Measurements from ENCODE around the gene KCNIP4. TPM values are rescaled to one million over a fixed set of nuclear protein-coding genes. Genes with fewer than 3 reads are reported as not detected.

Gene KCNIP4
- total and polyA plus RNA-seq, 2 of the 8 experiments (the other 6 are each of a cell fraction or from before 2014, with no cell fraction given): 0.06 TPM; not detected in 1

GRCh38 chr4:21792736-21793135 lies 155.8 kb downstream of the KCNIP4 start:
- Histone ChIP-seq H3K56ac (replicated peaks; ENCODE audit: insufficient read length, low read depth, low read length) (no peak overlapping the region), H3K4me1 (replicated peaks in 1 of 4; ENCODE audit: control insufficient read depth in 3 of 4, insufficient read depth in 4 of 4, low read length in 3 of 4) (no peaks in the 10 kb centered on the region), H3K4me3 (ENCODE audit: extremely low read depth in 1 of 4, insufficient read depth in 2 of 4, low read depth in 3 of 4, low read length in 4 of 4) (no peak overlapping the region), H3K9me3 (ENCODE audit: insufficient read depth in 2 of 2, low read depth in 1 of 2, low read length in 1 of 2) (no peaks in the 10 kb centered on the region), H4K5ac (ENCODE audit: insufficient read length, low read depth, low read length) (no peak overlapping the region), H4K20me1 (replicated peaks in 1 of 2; ENCODE audit: control insufficient read depth in 1 of 2, insufficient read depth in 2 of 2, low read length in 2 of 2) (no peaks in the 10 kb centered on the region), H3K4me2 (ENCODE audit: insufficient read depth in 1 of 2, low read depth in 2 of 2, low read length in 2 of 2) (no peak overlapping the region), H3K79me1 (ENCODE audit: low read depth, low read length) (no peaks in the 10 kb centered on the region), H2AK5ac (ENCODE audit: low read depth, low read length) (no peak overlapping the region), H2BK12ac (ENCODE audit: low read depth, low read length) (no peak overlapping the region), H3K14ac (ENCODE audit: insufficient read length) (no peak overlapping the region), H3K79me2 (ENCODE audit: control insufficient read depth in 1 of 2, insufficient read depth in 2 of 2, low read length in 2 of 2) (no peaks in the 10 kb centered on the region), H2BK15ac (ENCODE audit: low read length) (no peak overlapping the region), H3K27me3 (replicated peaks in 1 of 4; ENCODE audit: control insufficient read depth in 3 of 4, extremely low read depth in 1 of 4, insufficient read depth in 3 of 4, low read length in 3 of 4) (no peaks in the 10 kb centered on the region), H2BK120ac (replicated peaks; ENCODE audit: low read depth, low read length) (no peak overlapping the region), H4K8ac (ENCODE audit: extremely low read depth, insufficient read depth, low read length) (no peak overlapping the region), H2AFZ (ENCODE audit: low read length) (no peak overlapping the region), H2BK20ac (ENCODE audit: low read length) (no peak overlapping the region), H3K18ac (ENCODE audit: extremely low read depth, low read length) (no peak overlapping the region), H3K27ac (ENCODE audit: low read depth, low read length) (no peak overlapping the region), H3K4ac (replicated peaks; ENCODE audit: insufficient read length, low read depth, low read length) (no peak overlapping the region), H3K23ac (ENCODE audit: insufficient read length) (no peak overlapping the region), H2BK5ac (ENCODE audit: low read depth, low read length) (no peak overlapping the region), H4K91ac (replicated peaks; ENCODE audit: insufficient read length, low read length) (no peak overlapping the region), H3K23me2 (ENCODE audit: low read depth, low read length) (no peaks in the 10 kb centered on the region), H3K36me3 (ENCODE audit: control insufficient read depth in 2 of 4, insufficient read depth in 4 of 4, low read length in 3 of 4) (no peaks in the 10 kb centered on the region), H3K9ac (replicated peaks in 1 of 4; ENCODE audit: extremely low read depth in 1 of 4, low read depth in 3 of 4, low read length in 3 of 4) (no peak overlapping the region)
- POLR2A ChIA-PET (ENCODE audit: partially characterized antibody): no interaction called here
- FAIRE-seq: no peak
- no peak for DNase-seq (ENCODE audit: low read depth in 1 of 2, low spot score in 2 of 2)
- CTCF ChIA-PET (ENCODE audit: partially characterized antibody): interaction anchor here (1.7 to 6.2 kb wide), 4 partner anchors 22 to 596 kb away, joined by 4 to 104 read pairs (median 20); no protein-coding TSS in a partner anchor
- TF ChIP-seq CBX5 (IDR thresholded peaks at IDR 0.05; ENCODE audit: low read depth, low read length): no peak
- no peak for TF ChIP-seq TEAD4 (IDR thresholded peaks at IDR 0.05; ENCODE audit: low read depth, low read length)
- TF ChIP-seq MAX (IDR thresholded peaks at IDR 0.05): no peak
- no peak for TF ChIP-seq CTBP2 (IDR thresholded peaks at IDR 0.05; ENCODE audit: borderline replicate concordance, insufficient read depth, insufficient read length, low read length)
- no peak for TF ChIP-seq NANOG (IDR thresholded peaks at IDR 0.05; ENCODE audit: insufficient read depth, low read depth, low read length, poor library complexity, severe bottlenecking)
- TF ChIP-seq YY1 (IDR thresholded peaks at IDR 0.05; ENCODE audit: low read depth, low read length): no peak
- TF ChIP-seq HDAC6 (IDR thresholded peaks at IDR 0.05; ENCODE audit: low read depth, low read length): no peak
- TF ChIP-seq E2F6 (IDR thresholded peaks at IDR 0.05): no peak
- TF ChIP-seq SP4 (IDR thresholded peaks at IDR 0.05; ENCODE audit: low read length): no peak
- no peak for TF ChIP-seq KDM5A (IDR thresholded peaks at IDR 0.05; ENCODE audit: low read length)
- TF ChIP-seq SP1 (IDR thresholded peaks at IDR 0.05; ENCODE audit: low read depth, low read length): no peak
- no peak for TF ChIP-seq SUZ12 (IDR thresholded peaks at IDR 0.05; ENCODE audit: low read length)
- TF ChIP-seq RAD21 (IDR thresholded peaks at IDR 0.05 in 1 of 2, conservative IDR thresholded peaks at IDR 0.05 in 1 of 2; ENCODE audit: low read depth in 2 of 2, low read length in 2 of 2): no peak
- TF ChIP-seq TCF12 (IDR thresholded peaks at IDR 0.05; ENCODE audit: low read depth, low read length): no peak
- no peak for TF ChIP-seq SAP30 (IDR thresholded peaks at IDR 0.05; ENCODE audit: insufficient read depth, insufficient replicate concordance, low read length)

All from H1 (cell line).